ENCODE data around the gene PLXDC2. TPM values are rescaled to one million over a fixed set of nuclear protein-coding genes. Genes with fewer than 3 reads are reported as not detected.

The PLXDC2 gene
- polyA plus RNA-seq, 2 donors = 11.9 to 13.0 TPM

DNA sequence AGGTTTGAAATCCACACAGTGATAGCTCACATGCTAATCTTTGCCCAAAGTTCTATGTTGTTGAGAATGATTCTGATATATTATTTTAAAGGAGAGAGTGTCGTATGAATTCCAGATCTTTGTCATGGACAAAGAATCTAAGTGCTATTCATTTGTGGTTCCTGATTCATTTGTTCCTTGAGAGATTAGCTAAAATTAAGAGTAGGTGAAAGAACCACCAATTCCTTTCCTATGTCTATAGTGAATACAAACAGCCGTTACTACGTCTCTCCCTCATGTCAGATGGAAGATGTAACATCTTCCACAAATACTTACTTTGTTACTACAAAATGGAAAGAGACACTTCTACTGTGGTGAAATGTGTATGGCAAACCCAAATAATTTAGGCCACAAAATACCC lies 3.3 kb upstream of the PLXDC2 start:
- no peaks in the 10 kb centered on the region for H3K4me1 ChIP-seq (ENCODE audit: control insufficient read depth in 2 of 2, insufficient read depth in 2 of 2, low read length in 1 of 2)
- no peak overlapping the region for H3K27ac ChIP-seq (ENCODE audit: low read depth in 2 of 2, low read length in 1 of 2)
- H3K36me3 ChIP-seq (ENCODE audit: control insufficient read depth in 2 of 2, insufficient read depth in 2 of 2, low read length in 1 of 2) = no peaks in the 10 kb centered on the region
- WGBS, 2 donors = 84 to 87% methylated on average over 3 of the region's 3 CpGs
- H3K4me3 ChIP-seq (ENCODE audit: low read depth in 1 of 2, low read length in 2 of 2) = no peak overlapping the region
- no peaks in the 10 kb centered on the region for H3K27me3 ChIP-seq (ENCODE audit: control insufficient read depth in 1 of 2, insufficient read depth in 2 of 2, low read length in 2 of 2)
- no peaks in the 10 kb centered on the region for H3K9me3 ChIP-seq (ENCODE audit: control insufficient read depth in 2 of 2, insufficient read depth in 1 of 2, low read depth in 1 of 2, low read length in 1 of 2)

DNA sequence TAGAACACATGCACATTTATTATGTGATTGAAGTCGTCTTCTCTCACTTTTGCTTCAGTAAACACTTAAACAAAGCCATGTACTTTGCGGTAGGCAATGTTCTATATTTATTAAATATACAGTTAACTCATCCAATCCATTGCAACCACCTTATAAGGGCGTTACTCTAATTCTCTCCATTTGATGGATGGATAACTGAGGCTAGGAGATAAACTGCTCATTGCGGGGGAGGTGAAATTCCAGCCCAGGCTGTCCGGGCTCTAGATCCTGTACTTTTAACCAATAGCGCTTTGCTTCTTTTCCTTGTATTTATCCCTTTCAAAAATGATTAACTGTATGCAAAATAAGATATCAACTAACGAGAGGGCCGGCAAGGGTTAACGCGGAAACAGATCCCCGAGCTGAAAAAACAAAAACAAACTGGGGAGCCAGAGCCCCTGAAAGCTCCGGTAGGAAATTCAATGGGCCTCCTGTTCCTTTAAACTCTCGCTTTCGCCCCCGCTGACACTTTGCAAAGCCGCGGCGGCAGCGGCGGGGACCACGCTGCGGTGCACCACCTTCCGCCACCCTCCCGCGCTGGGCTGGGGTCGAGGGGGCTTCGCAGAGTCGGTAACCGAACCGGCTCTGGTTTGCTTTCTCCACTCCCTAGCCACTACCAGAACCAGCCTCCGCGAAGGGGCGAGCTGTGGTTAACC lies 1.0 kb upstream of the PLXDC2 start:
- 3% methylated on average over 32 to 33 of the region's 33 CpGs for WGBS, 2 donors
- Histone ChIP-seq H3K27ac (ENCODE audit: low read depth in 2 of 2, low read length in 1 of 2) (peak overlapping the region; percentile 87 to 89), H3K9me3 (ENCODE audit: control insufficient read depth in 2 of 2, insufficient read depth in 1 of 2, low read depth in 1 of 2, low read length in 1 of 2) (no peaks in the 10 kb centered on the region), H3K4me1 (ENCODE audit: control insufficient read depth in 2 of 2, insufficient read depth in 2 of 2, low read length in 1 of 2) (no peaks in the 10 kb centered on the region), H3K36me3 (ENCODE audit: control insufficient read depth in 2 of 2, insufficient read depth in 2 of 2, low read length in 1 of 2) (no peaks in the 10 kb centered on the region), H3K4me3 (ENCODE audit: low read depth in 1 of 2, low read length in 2 of 2) (peak overlapping the region; percentile 78 to 89), H3K27me3 (ENCODE audit: control insufficient read depth in 1 of 2, insufficient read depth in 2 of 2, low read length in 2 of 2) (no peaks in the 10 kb centered on the region)

DNA sequence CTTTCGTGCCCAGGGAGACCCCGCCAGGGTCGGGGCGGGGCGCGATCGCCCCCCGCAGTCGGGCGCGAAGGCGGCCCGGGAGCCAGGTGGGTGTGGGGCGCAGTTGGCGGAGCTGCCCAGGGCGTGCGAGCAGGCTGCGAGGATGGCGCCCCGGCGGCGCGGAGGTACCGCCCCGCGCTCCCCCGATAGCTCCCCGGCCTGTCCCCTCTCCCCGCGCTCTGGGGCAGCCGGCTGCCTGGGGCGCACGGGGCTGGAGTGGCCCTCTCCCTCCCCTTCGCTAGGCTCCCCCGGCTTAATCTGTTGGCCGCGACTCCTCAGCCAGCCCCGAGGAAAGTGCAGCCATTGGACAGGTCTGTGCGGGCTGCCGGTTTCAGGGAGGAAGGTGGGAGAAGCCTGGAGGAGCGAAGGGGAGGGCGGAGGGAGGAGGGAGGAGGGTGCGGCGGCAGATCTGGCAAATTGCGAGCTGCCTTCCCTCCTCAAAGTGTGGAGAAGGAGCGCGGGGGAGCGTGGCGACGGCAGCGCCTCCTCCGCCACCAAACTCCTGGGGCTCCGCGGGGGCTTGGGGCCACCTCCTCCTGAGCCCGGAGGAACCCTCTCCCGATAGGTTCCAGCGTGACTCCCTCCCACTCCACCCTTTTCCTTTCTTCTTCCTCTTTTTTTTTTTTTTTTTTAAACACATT lies 361 bp upstream of the PLXDC2 start:
- Histone ChIP-seq H3K9me3 (ENCODE audit: control insufficient read depth in 2 of 2, insufficient read depth in 1 of 2, low read depth in 1 of 2, low read length in 1 of 2) (no peaks in the 10 kb centered on the region), H3K4me1 (ENCODE audit: control insufficient read depth in 2 of 2, insufficient read depth in 2 of 2, low read length in 1 of 2) (no peaks in the 10 kb centered on the region), H3K36me3 (ENCODE audit: control insufficient read depth in 2 of 2, insufficient read depth in 2 of 2, low read length in 1 of 2) (no peaks in the 10 kb centered on the region), H3K27ac (ENCODE audit: low read depth in 2 of 2, low read length in 1 of 2) (peak overlapping the region; percentile 87 to 89), H3K4me3 (ENCODE audit: low read depth in 1 of 2, low read length in 2 of 2) (peak overlapping the region; percentile 78 to 89), H3K27me3 (ENCODE audit: control insufficient read depth in 1 of 2, insufficient read depth in 2 of 2, low read length in 2 of 2) (no peaks in the 10 kb centered on the region)
- 1 to 2% methylated on average over 33 to 57 of the region's 57 CpGs for WGBS, 2 donors

DNA sequence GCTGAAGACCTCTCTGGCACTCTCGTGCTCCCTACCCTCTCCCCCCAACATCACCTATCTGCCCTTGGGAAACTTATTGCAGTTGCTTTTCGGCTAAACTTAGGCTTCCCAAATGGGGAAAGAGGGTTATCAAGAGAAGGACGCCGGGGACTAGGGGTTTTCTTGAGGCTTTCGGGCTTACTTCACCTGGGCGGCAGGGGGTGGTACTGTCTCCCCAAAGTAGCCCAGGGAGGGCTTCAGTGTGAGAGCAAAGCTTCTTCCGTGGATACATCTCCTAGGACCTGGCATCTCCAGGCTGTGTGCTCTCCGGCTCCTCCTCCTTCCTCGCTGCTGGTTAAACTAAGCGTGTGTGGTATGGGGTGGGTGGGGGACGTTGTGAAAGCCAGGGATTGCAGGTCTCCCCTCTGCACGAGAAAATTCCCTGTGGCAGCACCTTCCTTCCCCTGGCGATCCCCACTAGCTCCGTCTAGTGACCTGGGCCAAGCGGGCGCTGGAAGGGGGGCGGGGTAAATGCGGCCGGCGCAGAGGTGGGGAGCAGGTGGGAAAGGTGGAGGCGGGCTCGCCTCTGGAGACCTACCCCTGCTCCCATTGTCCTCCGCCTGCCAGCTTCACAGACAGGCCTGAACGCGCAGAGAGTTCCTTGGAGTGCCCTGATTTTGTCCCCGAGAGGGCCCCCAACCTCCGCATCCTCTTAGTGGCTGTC lies 1.1 kb downstream of the PLXDC2 start:
- H3K36me3 ChIP-seq (ENCODE audit: control insufficient read depth in 2 of 2, insufficient read depth in 2 of 2, low read length in 1 of 2) = no peaks in the 10 kb centered on the region
- peak overlapping the region; percentile 78 to 89 for H3K4me3 ChIP-seq (ENCODE audit: low read depth in 1 of 2, low read length in 2 of 2)
- no peaks in the 10 kb centered on the region for H3K4me1 ChIP-seq (ENCODE audit: control insufficient read depth in 2 of 2, insufficient read depth in 2 of 2, low read length in 1 of 2)
- H3K27ac ChIP-seq (ENCODE audit: low read depth in 2 of 2, low read length in 1 of 2) = peak overlapping the region; percentile 87 to 89
- no peaks in the 10 kb centered on the region for H3K27me3 ChIP-seq (ENCODE audit: control insufficient read depth in 1 of 2, insufficient read depth in 2 of 2, low read length in 2 of 2)
- WGBS, 2 donors = 1% methylated on average over 27 of the region's 27 CpGs
- H3K9me3 ChIP-seq (ENCODE audit: control insufficient read depth in 2 of 2, insufficient read depth in 1 of 2, low read depth in 1 of 2, low read length in 1 of 2) = no peaks in the 10 kb centered on the region

DNA sequence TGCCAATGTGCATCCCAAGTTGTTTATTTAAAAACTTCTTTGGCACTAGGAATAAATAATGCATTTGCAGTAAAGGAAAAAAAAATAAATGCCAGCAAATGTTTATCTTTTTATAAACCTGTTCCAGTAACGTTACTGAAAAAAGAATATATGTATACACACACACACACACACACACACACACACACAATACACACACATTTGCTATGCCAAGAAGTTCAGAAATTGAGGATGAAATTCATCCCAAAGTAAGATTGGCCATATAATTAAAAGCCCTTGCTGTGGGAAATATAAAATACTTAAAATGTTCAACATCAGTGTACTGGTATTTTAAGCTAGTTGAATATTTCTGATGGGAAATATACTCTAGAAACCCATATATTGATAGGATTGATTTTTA lies 2.6 kb downstream of the PLXDC2 start:
- no peak overlapping the region for H3K27ac ChIP-seq (ENCODE audit: low read depth in 2 of 2, low read length in 1 of 2)
- H3K4me3 ChIP-seq (ENCODE audit: low read depth in 1 of 2, low read length in 2 of 2) = peak overlapping the region in 1 of 2 donors; percentile 89

DNA sequence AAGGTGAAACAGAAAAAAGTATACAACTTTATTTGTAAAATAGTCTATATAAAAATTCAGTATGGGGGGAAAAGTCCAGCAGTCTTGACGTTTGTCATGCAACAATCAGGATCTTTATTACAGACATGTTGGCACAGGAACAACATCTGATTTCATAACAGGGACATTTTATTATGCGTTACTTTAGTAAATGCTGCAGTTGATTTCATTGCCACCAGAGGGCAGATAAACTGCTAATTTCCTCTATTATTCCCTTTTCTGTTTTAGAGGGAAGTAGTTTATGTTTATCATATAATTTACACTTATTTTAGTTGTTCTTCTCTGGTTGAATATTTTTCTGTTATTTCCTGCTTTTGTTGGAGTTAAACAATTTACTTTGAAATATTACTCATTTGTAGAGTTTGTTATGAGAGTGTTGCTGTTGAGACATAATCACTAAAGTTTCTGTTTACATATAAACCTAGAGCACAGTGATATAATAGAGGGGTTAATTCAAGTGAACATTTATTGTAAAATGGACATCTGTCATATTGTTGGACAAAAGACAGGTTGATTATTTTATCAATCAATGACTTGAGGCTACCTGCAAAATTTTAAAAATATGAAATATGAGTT lies 3.3 kb downstream of the PLXDC2 start:
- Histone ChIP-seq H3K9me3 (ENCODE audit: control insufficient read depth in 2 of 2, insufficient read depth in 1 of 2, low read depth in 1 of 2, low read length in 1 of 2) (no peaks in the 10 kb centered on the region), H3K27me3 (ENCODE audit: control insufficient read depth in 1 of 2, insufficient read depth in 2 of 2, low read length in 2 of 2) (no peaks in the 10 kb centered on the region), H3K4me1 (ENCODE audit: control insufficient read depth in 2 of 2, insufficient read depth in 2 of 2, low read length in 1 of 2) (no peaks in the 10 kb centered on the region), H3K4me3 (ENCODE audit: low read depth in 1 of 2, low read length in 2 of 2) (no peak overlapping the region), H3K36me3 (ENCODE audit: control insufficient read depth in 2 of 2, insufficient read depth in 2 of 2, low read length in 1 of 2) (no peaks in the 10 kb centered on the region), H3K27ac (ENCODE audit: low read depth in 2 of 2, low read length in 1 of 2) (no peak overlapping the region)
- 1% methylated on average over 2 of the region's 2 CpGs for WGBS, 2 donors

More for the DNA sequence above, 2.6 kb downstream of the PLXDC2 start:
- no peaks in the 10 kb centered on the region for H3K27me3 ChIP-seq (ENCODE audit: control insufficient read depth in 1 of 2, insufficient read depth in 2 of 2, low read length in 2 of 2)
- H3K36me3 ChIP-seq (ENCODE audit: control insufficient read depth in 2 of 2, insufficient read depth in 2 of 2, low read length in 1 of 2) = no peaks in the 10 kb centered on the region
- no peaks in the 10 kb centered on the region for H3K4me1 ChIP-seq (ENCODE audit: control insufficient read depth in 2 of 2, insufficient read depth in 2 of 2, low read length in 1 of 2)
- WGBS, 2 donors = 10 to 25% methylated on average over 1 of the region's 1 CpG
- no peaks in the 10 kb centered on the region for H3K9me3 ChIP-seq (ENCODE audit: control insufficient read depth in 2 of 2, insufficient read depth in 1 of 2, low read depth in 1 of 2, low read length in 1 of 2)

DNA sequence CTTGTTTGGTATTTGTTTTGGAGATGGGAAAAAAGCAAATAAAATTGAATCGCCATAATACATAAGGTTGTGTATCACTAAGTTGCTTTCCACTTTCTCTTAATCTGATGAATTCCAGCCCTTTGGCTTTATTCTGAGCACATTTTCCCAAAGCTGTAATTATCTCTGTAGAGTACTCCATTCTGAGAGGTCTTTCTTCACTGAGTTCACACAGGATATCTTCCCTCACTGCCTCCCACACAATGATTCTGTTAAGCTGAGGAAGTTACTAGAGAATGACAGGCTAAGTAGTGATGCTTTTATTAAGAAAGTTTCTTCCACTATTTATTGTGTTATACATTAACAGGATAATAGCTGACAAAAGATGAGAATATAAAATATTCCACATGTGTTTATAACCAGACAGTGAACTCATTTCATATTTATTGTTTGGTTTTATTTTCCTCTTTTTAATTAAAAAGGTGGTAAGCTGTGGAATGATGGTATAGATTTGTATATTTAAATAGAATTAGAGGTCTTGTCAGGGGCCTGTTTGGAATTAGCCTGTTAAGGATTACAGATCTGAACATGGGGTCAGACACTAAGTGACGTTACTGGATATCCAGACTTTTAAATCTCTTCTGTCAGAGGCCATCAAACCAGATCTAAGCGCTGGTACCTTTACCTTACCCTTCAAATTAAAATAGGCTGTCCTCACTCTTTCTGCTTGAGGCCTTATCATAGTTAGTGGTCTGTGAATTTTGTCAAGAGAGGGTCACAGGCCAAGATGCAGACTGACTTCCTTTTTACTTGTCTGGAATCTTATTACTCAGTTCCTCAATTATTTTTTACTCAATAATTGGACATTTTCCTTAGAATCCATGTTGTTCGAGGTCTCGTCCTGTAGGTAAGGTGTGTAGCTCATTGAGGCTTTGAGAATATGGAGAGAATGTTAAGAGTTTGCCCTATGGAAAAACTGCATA lies 8.4 kb downstream of the PLXDC2 start:
- H3K9me3 ChIP-seq (ENCODE audit: control insufficient read depth in 2 of 2, insufficient read depth in 1 of 2, low read depth in 1 of 2, low read length in 1 of 2) = no peaks in the 10 kb centered on the region
- no peak overlapping the region for H3K27ac ChIP-seq (ENCODE audit: low read depth in 2 of 2, low read length in 1 of 2)
- H3K27me3 ChIP-seq (ENCODE audit: control insufficient read depth in 1 of 2, insufficient read depth in 2 of 2, low read length in 2 of 2) = no peaks in the 10 kb centered on the region
- H3K36me3 ChIP-seq (ENCODE audit: control insufficient read depth in 2 of 2, insufficient read depth in 2 of 2, low read length in 1 of 2) = no peaks in the 10 kb centered on the region
- peaks cover 0 to 3% of the 10 kb centered on the region in 2 donors for H3K4me1 ChIP-seq (ENCODE audit: control insufficient read depth in 2 of 2, insufficient read depth in 2 of 2, low read length in 1 of 2)
- WGBS, 2 donors = 80 to 83% methylated on average over 5 of the region's 5 CpGs
- no peak overlapping the region for H3K4me3 ChIP-seq (ENCODE audit: low read depth in 1 of 2, low read length in 2 of 2)

DNA sequence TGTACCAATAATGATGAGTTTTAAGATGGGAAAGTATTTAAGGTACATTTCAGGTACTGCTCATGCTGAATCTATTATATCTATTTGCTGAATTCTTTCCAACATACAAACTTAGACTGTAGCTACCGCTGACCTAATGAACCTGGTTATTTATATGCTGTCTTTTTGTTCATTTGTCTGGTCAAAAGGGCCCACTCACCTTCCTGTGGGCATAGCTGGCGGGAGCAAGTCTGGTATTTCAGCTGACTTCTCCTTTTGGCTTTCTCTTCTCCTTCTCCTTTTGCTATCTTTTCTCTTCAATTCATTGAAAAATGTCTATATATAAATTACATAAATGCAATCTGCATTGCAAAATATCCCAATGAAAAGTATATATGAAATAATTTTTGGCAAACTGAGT lies 9.5 kb downstream of the PLXDC2 start:
- 77 to 80% methylated on average over 2 of the region's 2 CpGs for WGBS, 2 donors
- Histone ChIP-seq H3K27me3 (ENCODE audit: control insufficient read depth in 1 of 2, insufficient read depth in 2 of 2, low read length in 2 of 2) (no peaks in the 10 kb centered on the region), H3K36me3 (ENCODE audit: control insufficient read depth in 2 of 2, insufficient read depth in 2 of 2, low read length in 1 of 2) (no peaks in the 10 kb centered on the region), H3K4me1 (ENCODE audit: control insufficient read depth in 2 of 2, insufficient read depth in 2 of 2, low read length in 1 of 2) (peaks cover 0 to 3% of the 10 kb centered on the region in 2 donors), H3K27ac (ENCODE audit: low read depth in 2 of 2, low read length in 1 of 2) (no peak overlapping the region), H3K9me3 (ENCODE audit: control insufficient read depth in 2 of 2, insufficient read depth in 1 of 2, low read depth in 1 of 2, low read length in 1 of 2) (no peaks in the 10 kb centered on the region), H3K4me3 (ENCODE audit: low read depth in 1 of 2, low read length in 2 of 2) (no peak overlapping the region)

DNA sequence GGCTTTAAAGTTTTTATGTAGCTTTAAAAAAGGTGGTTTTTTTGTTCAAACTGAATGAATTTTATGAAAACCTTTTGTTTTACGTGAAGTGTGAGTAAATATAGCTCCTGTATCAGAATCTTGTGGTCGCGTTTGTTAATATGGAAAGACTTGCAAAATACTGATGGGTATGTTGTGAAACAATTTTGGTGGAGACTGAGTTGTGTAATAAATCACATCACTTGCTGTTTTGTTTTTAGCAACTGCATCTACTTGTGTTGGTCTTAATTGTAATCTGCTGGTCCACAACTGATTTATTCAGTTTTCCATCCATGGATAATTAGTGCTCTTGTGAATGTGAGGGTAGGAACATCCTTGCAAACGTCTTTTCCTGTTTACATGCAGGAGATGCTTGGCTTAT lies 10.5 kb downstream of the PLXDC2 start:
- H3K4me3 ChIP-seq (ENCODE audit: low read depth in 1 of 2, low read length in 2 of 2) = no peak overlapping the region
- 59 to 63% methylated on average over 4 of the region's 4 CpGs for WGBS, 2 donors
- H3K27me3 ChIP-seq (ENCODE audit: control insufficient read depth in 1 of 2, insufficient read depth in 2 of 2, low read length in 2 of 2) = no peaks in the 10 kb centered on the region
- no peak overlapping the region for H3K27ac ChIP-seq (ENCODE audit: low read depth in 2 of 2, low read length in 1 of 2)
- H3K9me3 ChIP-seq (ENCODE audit: control insufficient read depth in 2 of 2, insufficient read depth in 1 of 2, low read depth in 1 of 2, low read length in 1 of 2) = no peaks in the 10 kb centered on the region
- no peaks in the 10 kb centered on the region for H3K36me3 ChIP-seq (ENCODE audit: control insufficient read depth in 2 of 2, insufficient read depth in 2 of 2, low read length in 1 of 2)
- peaks cover 0 to 3% of the 10 kb centered on the region in 2 donors for H3K4me1 ChIP-seq (ENCODE audit: control insufficient read depth in 2 of 2, insufficient read depth in 2 of 2, low read length in 1 of 2)
